AML-193 (cell line): ENCODE results near the gene KRT71.
"Not testable (repeated sequence)": the region's sequence is repeated elsewhere in the genome, so short reads cannot be mapped to it uniquely, and the experiment has no call there.

ENCODE experiments used
- DNase-seq, 2 experiments: peaks; one replicate each; lab custom pipeline; 2025; lab: John Stamatoyannopoulos, UW

The KRT71 gene

DNA sequence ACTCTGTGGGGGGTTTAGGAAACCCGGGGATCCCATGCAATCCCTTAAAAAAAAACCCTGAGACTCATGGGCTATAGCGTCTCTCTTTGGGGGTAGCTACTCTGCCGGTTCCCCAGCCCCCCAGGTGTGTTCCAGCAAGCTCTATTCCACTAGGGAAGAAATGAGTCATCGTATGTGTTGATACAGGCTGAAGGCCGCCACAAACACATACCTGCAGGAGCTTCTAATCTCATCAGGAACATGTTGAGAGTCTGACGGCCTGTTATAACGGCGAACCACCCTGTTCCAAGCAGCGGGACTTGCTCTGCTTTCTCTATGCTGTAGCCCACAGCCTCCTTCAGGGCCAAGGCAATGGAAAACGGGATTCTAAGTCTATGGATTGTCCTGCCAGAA lies 31.8 kb downstream of the KRT71 start:
- DNase-seq, result no peak

- no peak for DNase-seq
Measured at GRCh38 chr12:52519826-52520662, 32.9 kb downstream of the KRT71 start, which contains the start of gene KRT5. Gene KRT5, minus strand, starts transcription at chr12:52520394. Its CDS starts 98 bp downstream, at chr12:52520296.

- no peak for DNase-seq
Measured at GRCh38 chr12:52519387-52519703, 33.6 kb downstream of the KRT71 start.

GRCh38 chr12:52518574-52519386 lies 34.2 kb downstream of the KRT71 start:
- DNase-seq, result no peak

GRCh38 chr12:52517888-52518287 lies 35.1 kb downstream of the KRT71 start:
- DNase-seq, result no peak

DNA sequence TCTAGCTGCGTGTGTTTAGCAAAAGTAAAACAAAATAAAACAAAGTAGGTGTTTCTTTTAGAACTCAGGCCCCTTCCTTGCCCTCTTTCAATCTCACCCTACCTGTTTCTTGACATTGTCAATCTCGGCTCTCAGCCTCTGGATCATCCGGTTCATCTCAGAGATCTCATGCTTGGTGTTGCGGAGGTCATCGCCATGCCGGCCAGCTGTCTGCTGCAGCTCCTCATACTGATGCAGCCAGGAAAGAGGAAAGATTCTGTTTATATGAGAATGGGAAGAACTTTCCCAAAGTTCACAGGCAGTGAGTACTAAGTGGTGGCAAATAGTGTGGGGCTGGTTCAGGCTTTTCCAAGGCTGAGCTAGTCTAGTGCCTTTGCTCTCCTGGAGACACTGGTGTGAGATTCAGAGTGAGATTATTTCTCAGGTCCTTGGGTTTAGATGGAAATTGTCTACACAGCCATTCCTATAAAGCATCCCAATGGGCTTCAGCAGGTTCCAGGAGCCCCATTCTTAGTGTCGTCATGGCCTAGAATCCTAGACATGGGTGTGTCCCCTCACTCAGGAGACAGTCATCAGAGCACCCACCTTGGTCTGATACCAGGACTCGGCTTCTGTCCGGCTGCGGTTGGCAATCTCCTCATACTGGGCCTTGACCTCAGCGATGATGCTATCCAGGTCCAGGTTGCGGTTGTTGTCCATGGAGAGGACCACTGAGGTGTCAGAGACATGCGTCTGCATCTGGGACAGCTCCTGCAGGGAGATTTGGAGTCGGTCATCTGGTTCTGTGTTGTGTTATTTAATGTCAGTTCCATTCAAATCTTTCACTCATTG lies 35.7 kb downstream of the KRT71 start:
- DNase-seq, result no peak

DNA sequence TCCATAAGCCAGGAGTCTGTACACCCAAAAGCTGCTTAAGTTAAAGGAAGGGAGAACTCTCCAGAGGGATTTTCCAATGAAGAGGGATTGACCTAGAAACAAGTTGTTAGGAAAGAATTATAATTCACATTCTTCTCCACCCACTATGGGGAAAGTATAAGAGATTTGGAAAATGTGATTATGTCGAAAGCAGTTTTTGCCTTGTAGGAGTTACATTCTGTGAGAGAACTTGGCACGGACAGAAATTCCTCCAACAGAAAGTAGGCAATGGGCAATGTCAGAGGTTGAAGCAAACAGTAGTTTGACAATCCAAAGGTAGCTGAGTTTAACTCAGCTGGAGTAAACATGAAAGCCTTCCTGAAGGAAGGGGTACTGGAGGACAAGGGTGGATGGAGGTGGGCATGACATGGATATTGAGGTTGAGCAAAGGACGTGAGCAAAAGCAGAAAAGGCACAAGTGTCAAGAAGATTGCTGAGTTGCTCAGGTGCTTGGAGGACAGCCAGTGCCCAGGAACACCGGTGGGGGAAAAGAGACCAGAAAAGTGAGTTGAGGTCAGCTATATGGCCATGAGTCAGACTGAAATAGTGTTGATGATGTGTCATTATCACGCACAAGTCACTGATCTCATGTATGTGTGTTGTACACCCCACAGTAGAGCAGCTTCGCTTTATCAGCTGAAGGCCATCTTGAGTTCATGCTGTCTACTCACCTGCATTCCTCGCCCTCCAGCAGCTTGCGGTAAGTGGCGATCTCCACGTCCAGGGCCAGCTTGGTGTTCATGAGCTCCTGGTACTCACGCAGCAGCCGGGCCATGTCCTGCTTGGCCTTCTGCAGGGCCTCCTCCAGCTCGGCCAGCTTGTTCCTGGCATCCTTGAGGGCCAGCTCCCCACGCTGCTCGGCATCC lies 36.8 kb downstream of the KRT71 start:
- DNase-seq, result no peak

DNA sequence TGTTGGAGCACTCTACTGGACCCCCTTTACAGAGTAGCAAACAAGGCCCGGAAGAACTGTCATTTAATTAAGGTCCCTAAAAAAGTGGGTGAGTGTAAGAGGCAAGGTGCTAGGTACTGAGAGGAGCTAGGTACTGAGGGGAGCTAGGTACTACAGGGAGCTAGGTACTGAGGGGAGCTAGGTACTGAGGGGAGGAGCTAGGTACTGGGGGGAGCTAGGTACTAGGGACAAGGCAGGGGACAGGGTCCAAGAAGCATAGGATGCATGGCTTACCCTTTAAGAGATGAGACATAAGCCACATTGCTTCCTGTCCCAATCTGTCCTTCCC lies 37.7 kb downstream of the KRT71 start:
- no peak for DNase-seq

GRCh38 chr12:52514471-52515318 lies 38.2 kb downstream of the KRT71 start:
- no peak for DNase-seq

GRCh38 chr12:52513736-52514135 lies 39.2 kb downstream of the KRT71 start:
- no peak for DNase-seq

DNA sequence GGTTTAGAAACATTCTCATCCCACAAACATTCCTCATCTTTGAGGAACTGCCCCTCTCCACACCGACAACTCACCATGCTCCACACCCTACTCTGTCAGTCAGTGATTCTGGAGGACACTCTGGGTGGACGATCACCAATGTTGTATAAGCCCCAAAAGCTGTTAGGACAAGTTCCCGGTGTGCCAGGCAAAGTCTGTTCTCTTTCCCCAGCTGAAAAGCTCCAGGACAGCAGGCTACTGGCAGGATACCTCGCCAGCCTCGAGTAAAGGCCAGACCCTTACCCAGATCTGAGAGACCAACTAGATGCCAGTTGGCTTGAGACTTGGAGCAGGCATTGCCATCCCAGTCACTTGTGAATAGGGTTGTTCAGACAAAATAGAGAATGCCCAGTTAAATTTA lies 44.7 kb downstream of the KRT71 start:
- no peak for DNase-seq

GRCh38 chr12:52506858-52507715 lies 45.9 kb downstream of the KRT71 start:
- DNase-seq, result peak in 1 of 2 experiments; percentile 22

DNA sequence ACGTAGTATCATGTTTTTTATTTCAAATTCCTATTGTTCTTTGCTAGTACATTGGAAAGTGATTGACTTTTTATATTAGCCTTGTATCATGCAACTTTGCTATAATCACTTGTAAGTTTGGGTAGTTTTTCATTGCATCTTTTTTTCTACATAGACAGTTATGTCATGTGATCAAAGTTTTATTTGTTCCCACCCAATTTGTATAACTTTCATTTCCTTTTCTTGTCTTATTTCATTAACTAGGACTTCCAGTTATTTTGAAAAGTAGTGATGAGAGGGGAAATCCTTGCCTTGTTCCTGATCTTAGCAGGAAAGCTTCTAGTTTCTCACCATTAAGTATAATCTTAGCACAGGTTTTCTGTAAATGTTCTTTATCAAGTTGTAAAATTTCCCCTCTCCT lies 50.1 kb downstream of the KRT71 start:
- no peak for DNase-seq

GRCh38 chr12:52501490-52501889 lies 51.5 kb downstream of the KRT71 start:
- DNase-seq, result no peak

DNA sequence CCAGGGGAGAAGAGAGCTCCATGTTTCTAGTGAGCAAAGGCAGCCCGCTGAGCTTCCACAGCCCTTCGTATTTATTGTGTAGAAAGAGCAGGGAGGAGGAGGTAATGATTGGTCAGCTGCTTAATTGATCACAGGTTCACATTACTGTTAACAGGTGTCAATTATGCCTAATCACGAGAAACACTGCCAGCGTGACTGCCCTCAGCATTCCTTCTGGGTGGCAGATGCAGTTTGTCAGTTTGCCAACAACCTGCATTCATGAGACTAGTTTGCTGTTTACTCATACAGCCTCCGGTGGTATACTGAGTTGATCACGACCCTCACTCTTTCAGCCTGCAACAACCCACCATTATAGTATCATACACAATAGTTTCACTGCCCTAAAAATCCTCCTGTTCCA lies 52.4 kb downstream of the KRT71 start:
- not testable (repeated sequence) for DNase-seq

GRCh38 chr12:52499806-52500560 lies 53.0 kb downstream of the KRT71 start:
- no peak for DNase-seq

DNA sequence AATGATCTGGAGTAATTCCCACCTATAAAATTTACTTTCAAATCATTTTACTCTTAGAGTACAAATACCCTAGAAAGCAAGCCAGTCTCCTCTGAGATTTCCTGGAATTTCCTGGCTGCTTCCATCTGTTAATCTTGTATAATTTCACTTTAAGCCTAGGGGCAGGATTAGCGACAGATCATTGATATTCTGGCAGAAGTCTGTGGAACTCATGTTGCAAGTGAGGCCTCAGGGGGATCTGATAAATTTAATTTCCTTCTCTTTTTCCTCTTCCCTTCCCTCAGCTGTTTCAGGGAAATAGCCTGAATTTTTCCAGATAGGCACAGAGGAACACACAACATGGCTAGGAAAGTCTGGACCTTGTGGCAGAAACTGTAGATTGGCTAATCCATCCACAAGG lies 54.0 kb downstream of the KRT71 start:
- no peak for DNase-seq

GRCh38 chr12:52497975-52498374 lies 55.0 kb downstream of the KRT71 start:
- no peak for DNase-seq

DNA sequence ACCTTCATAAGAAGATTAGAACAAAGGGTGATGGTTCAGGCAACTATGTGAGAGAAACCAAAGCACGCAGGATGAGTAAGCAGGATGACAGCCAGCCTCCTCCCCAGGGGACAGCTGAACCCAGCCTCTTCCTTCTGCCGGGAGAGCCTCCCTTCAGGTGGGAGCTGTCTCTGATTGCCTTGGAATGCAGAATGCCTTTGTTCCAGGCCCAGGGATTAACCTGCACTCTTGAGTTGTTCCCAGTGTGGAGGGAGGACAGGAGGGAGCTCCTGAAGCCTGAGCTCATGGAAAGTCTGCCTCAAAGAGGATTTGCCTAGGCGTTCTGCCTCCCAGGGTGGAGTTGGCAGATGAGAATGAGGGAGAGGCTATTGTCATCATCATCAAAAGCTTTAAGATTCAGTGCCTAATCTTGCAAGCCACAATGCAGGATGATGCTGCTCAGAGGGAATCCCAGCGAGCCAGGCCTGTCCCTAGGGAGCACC lies 56.3 kb downstream of the KRT71 start:
- DNase-seq, result no peak
